Fibroblast of lung (primary cell): ENCODE results near the gene CXCL8. TPM values are rescaled to one million over a fixed set of nuclear protein-coding genes. Genes with fewer than 3 reads are reported as not detected.

Experiments used
- DNase-seq, 2 donors: peaks; one replicate each; pipeline versions ENCODE4 v3.0.0 to v3.0.0-alpha.2; 2010; ENCODE audit warnings: low read depth in 2 of 2
- H2AFZ ChIP-seq: 2 replicates; pipeline ENCODE4 v1.5.1; 2012; ENCODE audit warnings: low read length, control low read depth, inconsistent platforms
- H3K27ac ChIP-seq: 2 replicates; pipeline ENCODE4 v1.5.1; 2011; ENCODE audit warnings: low read length, control low read depth; ENCODE audit not compliant: insufficient read depth
- H3K27me3 ChIP-seq: 2 replicates; pipeline ENCODE4 v1.5.1; 2011; ENCODE audit warnings: mild to moderate bottlenecking, low read length; ENCODE audit not compliant: control insufficient read depth, insufficient read depth
- H3K36me3 ChIP-seq: 2 replicates; pipeline ENCODE4 v1.5.1; 2011; ENCODE audit warnings: low read length; ENCODE audit not compliant: control insufficient read depth, insufficient read depth
- H3K4me1 ChIP-seq: 2 replicates; pipeline ENCODE4 v1.5.1; 2011; ENCODE audit warnings: low read length; ENCODE audit not compliant: control insufficient read depth, insufficient read depth; ENCODE audit errors: extremely low read depth
- H3K4me2 ChIP-seq: 2 replicates; pipeline ENCODE4 v1.5.1; 2011; ENCODE audit warnings: low read length, control low read depth; ENCODE audit not compliant: insufficient read depth; ENCODE audit errors: extremely low read depth
- H3K4me3 ChIP-seq, 4 experiments: fragments of 200-600 bp in 1 of 4; sonication (generic) in 1 of 4; replicated peaks in 1 of 4; 2 replicates each; pipeline ENCODE4 v1.5.1; 2011 to 2016; ENCODE audit warnings: low read length in 4 of 4, low read depth in 3 of 4, mild to moderate bottlenecking in 3 of 4, control low read depth in 2 of 4, inconsistent platforms in 1 of 4, mixed read lengths in 1 of 4; ENCODE audit not compliant: insufficient read depth in 1 of 4; ENCODE audit errors: control extremely low read depth in 1 of 4
- H3K79me2 ChIP-seq: 2 replicates; pipeline ENCODE4 v1.5.1; 2012; ENCODE audit warnings: mild to moderate bottlenecking, low read length, inconsistent platforms; ENCODE audit not compliant: control insufficient read depth, insufficient read depth
- H3K9ac ChIP-seq: 2 replicates; pipeline ENCODE4 v1.5.1; 2011; ENCODE audit warnings: mild to moderate bottlenecking, low read length, control low read depth; ENCODE audit not compliant: insufficient read depth
- H3K9me3 ChIP-seq: 2 replicates; pipeline ENCODE4 v1.5.1; 2012; ENCODE audit warnings: low read depth, low read length; ENCODE audit not compliant: control insufficient read depth, insufficient read depth
- H4K20me1 ChIP-seq: 2 replicates; pipeline ENCODE4 v1.5.1; 2011; ENCODE audit warnings: low read length; ENCODE audit not compliant: control insufficient read depth, insufficient read depth; ENCODE audit errors: extremely low read depth
- CTCF ChIP-seq, 2 donors: IDR thresholded peaks in 1 of 2; conservative IDR thresholded peaks in 1 of 2; 1 replicate in 1 of 2; 2 replicates in 1 of 2; pipeline ENCODE4 v1.5.1; 2011 to 2012; ENCODE audit warnings: low read length in 2 of 2, control low read depth in 1 of 2, inconsistent platforms in 1 of 2, low read depth in 1 of 2, mild to moderate bottlenecking in 1 of 2
- EZH2 ChIP-seq: IDR thresholded peaks from 2 replicates; pipeline ENCODE4 v1.5.1; 2012; ENCODE audit warnings: low read length, control low read depth, mild to moderate bottlenecking; ENCODE audit errors: missing control alignments
- polyA plus RNA-seq, 2 donors: library from polyadenylated mRNA; depleted of rRNA in 1 of 2; stranded (reverse) in 1 of 2; unstranded in 1 of 2; fragments of >200 nt; gene quantifications; 2 replicates each; pipeline ENCODE4 v1.2.1, GENCODE V29; 2011 to 2012; ENCODE audit warnings: missing spikeins in 1 of 2
- total RNA-seq: library from RNA; depleted of rRNA; stranded (reverse); fragments of >200 nt; gene quantifications from 2 replicates; pipeline ENCODE4 v1.2.1, GENCODE V29; 2014

CXCL8 gene
- total and polyA plus RNA-seq, 2 donors (not counting 1 experiment from before 2014, with no cell fraction given), result 1.3 to 1.4 TPM

GRCh38 chr4:73761856-73762255 is 21.5 kb downstream of the CXCL8 start:
- Histone ChIP-seq H3K36me3 (no peaks in the 10 kb centered on the region), H3K4me3 (no peak overlapping the region), H3K27me3 (no peaks in the 10 kb centered on the region), H2AFZ (no peak overlapping the region), H3K9ac (no peak overlapping the region), H3K27ac (no peak overlapping the region), H3K4me1 (no peaks in the 10 kb centered on the region), H4K20me1 (no peaks in the 10 kb centered on the region), H3K79me2 (no peaks in the 10 kb centered on the region), H3K4me2 (no peak overlapping the region), H3K9me3 (no peaks in the 10 kb centered on the region)
- TF ChIP-seq CTCF (conservative IDR thresholded peaks at IDR 0.05 in 1 of 2, IDR thresholded peaks at IDR 0.05 in 1 of 2; ENCODE audit: low read depth in 1 of 2, low read length in 2 of 2), result no peak
- no peak for TF ChIP-seq EZH2
- DNase-seq, result no peak

DNA sequence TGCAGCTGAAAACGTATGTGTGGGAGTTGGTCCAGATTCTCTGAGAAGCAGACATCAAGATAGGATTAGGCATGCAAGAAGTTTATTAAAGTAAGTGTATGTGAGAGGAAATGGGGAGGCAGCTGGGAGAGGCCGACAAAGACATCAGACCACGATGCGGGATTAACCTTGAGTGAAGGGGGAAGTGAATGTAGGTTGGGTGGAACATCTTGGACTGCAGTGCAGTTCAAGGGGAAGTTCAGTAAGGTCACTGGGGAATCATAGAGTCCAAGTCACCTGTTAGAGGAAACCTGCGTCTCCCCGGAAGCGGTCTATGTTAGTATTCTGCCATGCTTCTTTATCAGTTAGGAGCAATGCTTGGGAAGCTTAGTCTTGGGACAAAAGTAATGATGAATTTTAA is 22.0 kb downstream of the CXCL8 start:
- Histone ChIP-seq H3K9ac (no peak overlapping the region), H3K27ac (no peak overlapping the region), H4K20me1 (no peaks in the 10 kb centered on the region), H3K4me2 (no peak overlapping the region), H2AFZ (no peak overlapping the region), H3K9me3 (no peaks in the 10 kb centered on the region), H3K79me2 (no peaks in the 10 kb centered on the region), H3K36me3 (no peaks in the 10 kb centered on the region), H3K4me1 (no peaks in the 10 kb centered on the region), H3K27me3 (no peaks in the 10 kb centered on the region), H3K4me3 (no peak overlapping the region)
- no peak for DNase-seq
- TF ChIP-seq EZH2 (no peak), CTCF (conservative IDR thresholded peaks at IDR 0.05 in 1 of 2, IDR thresholded peaks at IDR 0.05 in 1 of 2; ENCODE audit: low read depth in 1 of 2, low read length in 2 of 2) (no peak)

DNA sequence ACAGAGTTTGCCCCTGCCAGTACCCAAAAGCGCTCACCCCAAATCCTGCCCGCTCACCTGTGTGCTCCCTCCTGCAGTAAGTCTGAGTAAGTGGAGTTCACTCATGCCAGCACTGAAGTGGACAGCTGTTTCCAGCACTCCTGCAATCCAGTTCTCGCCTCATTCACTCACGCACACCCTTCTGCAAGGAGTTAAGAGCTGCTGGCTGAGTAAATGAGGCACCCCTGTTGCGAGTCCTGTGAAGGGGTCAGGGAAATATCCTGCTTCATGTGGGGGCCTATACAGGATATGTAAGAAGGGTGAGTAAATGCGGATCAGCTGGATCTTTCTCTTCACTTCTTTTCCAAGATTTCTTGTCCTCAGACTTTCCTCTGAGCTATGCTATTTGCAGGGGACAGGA is 23.5 kb downstream of the CXCL8 start:
- no peak overlapping the region for H3K9ac ChIP-seq
- no peak overlapping the region for H3K4me2 ChIP-seq
- no peak overlapping the region for H2AFZ ChIP-seq
- no peak overlapping the region for H3K4me3 ChIP-seq
- no peaks in the 10 kb centered on the region for H3K9me3 ChIP-seq
- DNase-seq, result no peak
- H3K79me2 ChIP-seq, result no peaks in the 10 kb centered on the region
- no peaks in the 10 kb centered on the region for H3K36me3 ChIP-seq
- no peaks in the 10 kb centered on the region for H4K20me1 ChIP-seq
- TF ChIP-seq EZH2 (no peak), CTCF (conservative IDR thresholded peaks at IDR 0.05 in 1 of 2, IDR thresholded peaks at IDR 0.05 in 1 of 2; ENCODE audit: low read depth in 1 of 2, low read length in 2 of 2) (no peak)
- no peak overlapping the region for H3K27ac ChIP-seq
- H3K27me3 ChIP-seq, result no peaks in the 10 kb centered on the region
- no peaks in the 10 kb centered on the region for H3K4me1 ChIP-seq
